Diencephalon (tissue), 1 donor: ENCODE results near the gene YIF1A. TPM values are rescaled to one million over a fixed set of nuclear protein-coding genes. Genes with fewer than 3 reads are reported as not detected.

ENCODE experiments used
- total RNA-seq: library from RNA; depleted of rRNA; stranded (reverse); fragments of >200 nt; gene quantifications from one replicate; pipeline ENCODE4 v1.2.3, GENCODE V29; 2014

The YIF1A gene, protein sequence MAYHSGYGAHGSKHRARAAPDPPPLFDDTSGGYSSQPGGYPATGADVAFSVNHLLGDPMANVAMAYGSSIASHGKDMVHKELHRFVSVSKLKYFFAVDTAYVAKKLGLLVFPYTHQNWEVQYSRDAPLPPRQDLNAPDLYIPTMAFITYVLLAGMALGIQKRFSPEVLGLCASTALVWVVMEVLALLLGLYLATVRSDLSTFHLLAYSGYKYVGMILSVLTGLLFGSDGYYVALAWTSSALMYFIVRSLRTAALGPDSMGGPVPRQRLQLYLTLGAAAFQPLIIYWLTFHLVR
- 27.7 TPM for total RNA-seq

DNA sequence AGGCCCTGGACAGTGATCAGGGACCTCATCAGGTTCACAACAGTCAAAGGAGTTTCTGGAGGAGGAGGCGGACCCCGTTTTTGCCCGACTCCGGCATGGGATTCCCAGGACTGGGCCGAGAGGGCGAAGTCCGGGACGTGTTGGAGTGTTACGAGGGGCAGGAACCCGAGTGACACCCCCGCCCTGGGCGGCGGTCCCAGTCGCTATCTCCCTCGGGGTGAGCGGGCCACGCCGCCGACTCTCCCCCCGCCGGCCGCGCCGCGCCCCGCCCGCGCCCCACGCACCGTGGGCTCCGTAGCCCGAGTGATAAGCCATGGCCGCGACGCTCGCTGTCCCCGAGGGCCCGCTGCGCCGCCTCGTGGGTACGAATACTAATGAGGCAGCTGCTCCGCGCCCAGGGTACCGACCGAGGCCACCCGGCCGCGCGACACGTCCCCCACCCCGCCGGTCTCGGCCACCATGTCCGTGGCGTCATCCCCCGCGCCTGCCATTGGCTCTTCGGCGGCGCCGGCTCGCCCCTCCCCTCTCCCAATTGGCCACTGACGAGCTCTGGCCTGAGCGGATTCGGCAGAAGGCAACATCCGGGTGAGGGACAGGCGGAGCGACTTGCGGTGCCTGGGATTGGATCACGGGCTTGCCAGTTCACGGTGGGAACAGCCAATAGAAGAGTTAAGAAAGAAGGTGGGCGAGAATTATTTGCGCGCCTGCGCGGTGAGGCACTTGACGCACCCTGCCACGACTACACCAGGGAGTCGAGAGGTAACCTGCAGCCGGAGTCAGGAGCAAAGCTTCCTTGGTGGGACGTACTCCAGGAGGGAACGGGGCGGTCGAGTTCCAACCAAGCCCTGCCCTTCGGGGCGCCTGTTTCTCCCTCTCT is at the start of gene YIF1A:
Gene YIF1A (minus strand): TSS at position 473 of the 877 bp plus-strand sequence. CDS start 158 bp downstream, at position 315.

DNA sequence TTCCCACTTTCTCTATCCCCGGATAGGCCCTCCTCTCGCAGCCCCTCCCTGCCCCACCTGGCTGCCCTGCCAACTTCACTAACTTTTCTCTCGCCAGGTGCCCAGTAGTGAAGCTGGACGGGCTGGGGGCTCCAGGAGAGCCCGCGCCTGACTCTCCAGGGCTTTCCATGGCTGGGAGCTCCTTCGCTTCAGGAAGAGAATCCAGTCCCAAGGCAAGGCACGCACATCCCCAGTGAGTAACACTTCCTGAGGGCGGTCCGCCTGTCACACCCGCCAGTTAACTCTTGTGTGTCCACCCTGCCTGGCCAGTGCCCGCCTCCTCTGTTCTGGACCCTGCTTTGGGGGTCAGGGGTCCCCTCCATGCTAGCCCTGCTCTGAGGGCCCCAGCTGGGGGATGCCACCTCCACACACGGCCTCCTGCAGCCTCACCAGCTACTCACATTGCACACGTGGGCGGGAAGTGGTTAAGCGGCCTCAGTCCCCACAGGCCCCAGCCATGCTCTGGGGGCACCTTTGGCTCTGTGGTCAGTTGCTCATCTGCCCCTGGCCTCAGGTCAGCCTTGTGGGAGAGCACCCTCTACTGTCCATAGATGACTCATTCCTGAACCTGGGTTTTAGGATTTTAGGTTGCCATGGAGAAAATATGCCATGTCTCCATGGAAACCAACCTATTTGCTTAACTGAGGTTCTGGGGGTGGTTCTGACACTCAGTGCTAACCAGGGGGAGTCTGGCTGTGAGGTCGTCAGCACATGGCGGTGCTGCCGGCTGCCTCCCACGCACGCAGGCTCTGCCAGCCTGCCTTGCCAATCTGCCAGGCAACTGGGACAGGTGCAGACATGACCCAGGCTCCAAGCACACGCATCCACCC is 47.5 kb upstream of the YIF1A start, which contains the start of gene RIN1:
Gene RIN1 (minus strand): TSS at position 201 of the 869 bp plus-strand sequence. CDS start 32 bp downstream, at position 169.

DNA sequence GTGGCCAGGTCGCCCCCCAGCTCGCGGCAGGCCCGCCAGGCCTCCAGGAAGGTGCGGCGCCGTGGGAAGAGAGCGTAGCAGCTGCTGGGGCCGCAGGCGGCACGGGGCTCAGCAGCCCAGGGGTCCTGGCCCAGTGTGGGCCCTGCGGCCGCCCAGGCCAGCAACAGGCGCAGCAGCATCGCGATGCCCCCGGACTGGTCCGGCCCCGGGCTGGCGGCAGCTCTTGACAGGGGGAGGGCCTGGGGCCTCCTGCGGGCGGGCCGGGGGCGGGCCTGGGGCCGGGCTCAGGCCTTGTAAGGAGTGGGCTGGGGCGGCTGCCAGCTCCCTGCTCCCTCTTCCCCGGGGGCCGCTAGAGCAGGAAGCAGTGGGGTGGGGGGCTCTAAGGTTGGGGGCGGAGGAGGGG is 27.9 kb upstream of the YIF1A start, which contains the start of gene CD248:
Gene CD248 (minus strand): TSS at position 196 of the 403 bp plus-strand sequence. CDS start 17 bp downstream, at position 179.

DNA sequence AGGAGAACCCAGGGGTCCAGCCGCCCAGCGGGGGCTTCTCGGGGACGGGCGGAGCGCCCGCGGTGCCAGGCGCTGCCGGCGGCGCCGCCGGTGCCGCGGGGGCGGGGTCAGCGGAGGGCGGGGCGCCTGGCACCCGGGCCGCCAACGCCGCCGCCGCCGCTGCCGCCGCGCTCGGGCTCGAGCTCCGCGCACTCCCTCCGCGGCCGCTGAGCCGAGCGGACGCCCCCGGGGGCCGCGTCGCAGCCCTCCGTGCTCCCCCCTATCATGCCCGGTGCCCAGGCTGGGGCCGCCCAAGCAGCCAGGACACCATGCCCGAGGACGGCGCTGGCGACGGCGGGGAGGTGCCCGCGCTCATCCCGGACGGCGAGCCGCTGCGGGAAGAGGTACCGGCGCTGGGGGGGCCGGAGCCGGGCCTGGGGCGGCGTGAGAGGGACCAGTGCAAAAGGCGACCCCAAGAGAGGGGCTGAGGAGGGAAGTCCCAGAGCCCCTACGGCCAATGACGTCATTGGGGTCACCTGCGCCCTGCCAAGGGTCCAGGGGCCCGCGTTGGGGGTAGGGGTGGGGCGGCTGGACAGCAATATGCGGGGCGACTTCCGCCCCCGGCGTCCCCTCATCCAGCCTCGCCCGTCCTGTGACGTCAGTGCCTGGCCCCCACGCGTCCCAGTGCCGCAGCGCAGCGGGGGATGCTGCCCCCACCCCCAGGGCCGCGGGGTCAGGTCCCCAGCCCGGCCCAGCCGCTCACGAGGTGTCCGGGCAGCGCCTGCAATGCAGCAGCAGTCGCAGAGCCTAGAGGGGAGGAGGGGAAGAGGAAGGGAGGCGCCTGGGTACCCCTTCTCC is 3.0 kb upstream of the YIF1A start, which contains the start of gene TMEM151A:
Gene TMEM151A (plus strand): TSS at position 189 of the 837 bp plus-strand sequence. CDS start 120 bp downstream, at position 309.

DNA sequence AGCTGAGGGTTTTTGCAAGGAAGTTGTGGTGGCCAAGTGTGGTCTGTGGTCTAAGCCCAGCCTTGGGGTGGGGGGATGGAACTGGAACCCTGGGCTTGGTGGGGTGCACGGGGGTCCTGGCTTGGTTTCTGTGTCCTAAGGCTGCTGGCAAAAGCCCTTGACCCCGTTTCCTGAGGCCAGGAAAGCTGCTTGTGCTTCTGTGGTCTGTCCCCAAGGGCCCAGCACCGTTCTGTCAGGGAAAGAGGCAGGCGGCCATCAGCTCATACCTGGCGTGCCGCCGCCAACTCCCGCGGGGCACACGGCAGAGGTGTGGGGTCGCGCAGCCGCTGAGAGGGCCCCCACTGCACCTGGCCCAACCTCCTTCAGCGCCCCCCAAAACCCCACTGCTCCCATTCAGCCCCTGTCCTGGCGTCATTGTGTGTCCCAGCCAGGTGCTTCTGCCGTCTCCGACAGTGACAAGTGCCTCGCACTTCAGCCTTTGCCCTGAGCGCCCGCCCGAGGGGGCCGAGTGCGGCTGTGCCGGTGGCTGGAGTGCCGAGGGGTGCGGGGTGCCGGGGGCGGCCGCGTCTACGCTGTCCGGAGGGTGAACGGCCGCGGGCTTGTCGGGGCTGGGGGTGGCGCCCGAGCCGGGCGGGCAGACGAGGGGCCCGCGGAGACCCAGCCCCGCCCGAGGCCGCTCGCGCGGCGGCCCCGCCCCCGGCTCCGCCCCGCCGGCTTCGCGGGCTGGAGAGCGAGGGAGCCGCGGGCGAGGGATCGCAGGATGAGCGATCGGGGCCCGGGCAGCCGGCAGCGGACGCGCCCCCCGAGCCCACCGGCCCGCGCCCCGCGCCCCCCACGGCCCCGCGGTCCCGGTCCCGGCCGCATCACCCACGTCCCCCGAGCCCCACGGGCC is 11.2 kb downstream of the YIF1A start, which contains the start of gene CNIH2:
Gene CNIH2 (plus strand): TSS at position 705 of the 892 bp plus-strand sequence. CDS start 282 bp downstream, outside the sequence.

DNA sequence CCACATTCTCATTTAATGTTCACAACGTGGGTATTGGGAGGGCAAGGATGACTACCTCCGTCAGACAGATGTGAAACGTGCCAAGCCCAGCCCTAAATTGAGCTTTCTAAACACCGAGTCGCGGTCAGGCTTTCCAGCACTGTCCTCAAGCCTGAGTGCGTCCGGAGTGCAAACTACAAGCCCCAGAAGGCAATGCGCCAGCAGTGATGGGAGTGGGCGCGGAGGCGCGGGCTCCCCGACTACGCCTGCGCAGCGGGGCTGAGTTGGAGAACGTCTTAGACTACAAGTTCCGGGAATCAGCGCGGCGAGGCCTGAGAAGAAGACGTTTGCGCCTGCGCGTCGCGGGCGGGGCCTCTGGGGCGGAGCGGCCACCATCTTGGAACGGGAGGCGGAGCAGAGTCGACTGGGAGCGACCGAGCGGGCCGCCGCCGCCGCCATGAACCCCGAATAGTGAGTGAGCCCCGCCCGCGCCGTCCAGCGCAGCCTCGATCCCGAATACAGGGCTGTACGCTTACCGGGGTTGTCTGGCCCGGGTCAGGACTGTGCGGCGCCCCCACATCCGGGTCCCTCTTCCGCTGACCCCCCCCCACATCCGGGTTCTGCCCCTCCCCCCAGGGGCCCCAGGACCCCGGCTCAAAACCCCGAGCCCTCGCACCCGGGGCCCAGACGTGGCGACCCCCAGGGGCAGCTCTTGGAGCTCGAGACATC is 20.5 kb downstream of the YIF1A start, which contains the start of gene RAB1B:
Gene RAB1B (plus strand): TSS at position 396 of the 708 bp plus-strand sequence. CDS start 41 bp downstream, at position 437.

Other genes starting within 250 kb of the YIF1A start
- 15.5 TPM for gene GAL3ST3, start 240.0 kb downstream of the YIF1A start, total RNA-seq
- gene SF3B2, start 236.8 kb downstream of the YIF1A start, total RNA-seq = 104 TPM
- gene PACS1, start 218.9 kb downstream of the YIF1A start, total RNA-seq = 57.9 TPM
- 34.6 TPM for gene KLC2, start 31.4 kb downstream of the YIF1A start, total RNA-seq
- gene RAB1B, start 20.5 kb downstream of the YIF1A start, total RNA-seq = 35.8 TPM
- gene CNIH2, start 11.0 kb downstream of the YIF1A start, total RNA-seq = 94.8 TPM
- 23.5 TPM for gene TMEM151A, start 2.8 kb upstream of the YIF1A start, total RNA-seq
- gene CD248, start 27.9 kb upstream of the YIF1A start, total RNA-seq = 1.6 TPM
- 1.4 TPM for gene RIN1, start 47.3 kb upstream of the YIF1A start, total RNA-seq
- gene BRMS1, start 56.0 kb upstream of the YIF1A start, total RNA-seq = 10.6 TPM
- 117 TPM for gene B4GAT1, start 58.5 kb upstream of the YIF1A start, total RNA-seq
- 2.1 TPM for gene SLC29A2, start 82.6 kb upstream of the YIF1A start, total RNA-seq
- gene NPAS4, start 131.9 kb upstream of the YIF1A start, total RNA-seq = 1.6 TPM
- 19.4 TPM for gene MRPL11, start 149.7 kb upstream of the YIF1A start, total RNA-seq
- gene PELI3, start 177.8 kb upstream of the YIF1A start, total RNA-seq = 15.0 TPM
- 51.7 TPM for gene DPP3, start 191.3 kb upstream of the YIF1A start, total RNA-seq
- 58.8 TPM for gene BBS1, start 221.5 kb upstream of the YIF1A start, total RNA-seq